ENCODE data around the gene ASB2. TPM values are rescaled to one million over a fixed set of nuclear protein-coding genes. Genes with fewer than 3 reads are reported as not detected.

The ASB2 gene
- polyA plus RNA-seq, 1 donor (not counting 4 experiments of a cell fraction or from before 2014, with no cell fraction given): 0.56 TPM

- Histone ChIP-seq H3K79me2 (ENCODE audit: control insufficient read depth, insufficient read depth, low read length) (no peaks in the 10 kb centered on the region), H3K9me1 (ENCODE audit: control insufficient read depth, extremely low read depth, insufficient read depth, low read length) (peaks cover 3% of the 10 kb centered on the region), H3K27ac (ENCODE audit: control insufficient read depth, insufficient read depth, low read length) (no peak overlapping the region), H3K36me3 (ENCODE audit: control insufficient read depth in 2 of 2, extremely low read depth in 1 of 2, insufficient read depth in 2 of 2, low read length in 2 of 2) (no peaks in the 10 kb centered on the region), H3K9me3 (ENCODE audit: control insufficient read depth, low read depth, low read length) (no peaks in the 10 kb centered on the region), H3K27me3 (ENCODE audit: control insufficient read depth, extremely low read depth, insufficient read depth, low read length) (peaks cover 4% of the 10 kb centered on the region), H2AFZ (ENCODE audit: control insufficient read depth, low read length) (no peak overlapping the region), H3K4me2 (ENCODE audit: control insufficient read depth, extremely low read depth, insufficient read depth, low read depth, low read length) (no peak overlapping the region), H3K9ac (ENCODE audit: control insufficient read depth, extremely low read depth, insufficient read depth, low read length) (no peak overlapping the region), H4K20me1 (ENCODE audit: control insufficient read depth, extremely low read depth, insufficient read depth, low read length) (no peaks in the 10 kb centered on the region), H3K4me3 (ENCODE audit: control insufficient read depth in 2 of 3, extremely low read depth in 1 of 3, insufficient read depth in 2 of 3, low read depth in 1 of 3, low read length in 3 of 3) (no peak overlapping the region), H3K4me1 (ENCODE audit: control insufficient read depth, extremely low read depth, insufficient read depth, low read length) (peaks cover 14% of the 10 kb centered on the region)
- DNase-seq (ENCODE audit: low read depth, low spot score): no peak
- dilution Hi-C loops (cut with MboI; ENCODE audit: extremely low pct_ligation_motif_present, low sequenced_read_pairs): no loop called here
- TF ChIP-seq CTCF (optimal IDR thresholded peaks at IDR 0.05 in 1 of 3, IDR thresholded peaks at IDR 0.05 in 1 of 3, conservative IDR thresholded peaks at IDR 0.05 in 1 of 3; ENCODE audit: extremely low read depth in 1 of 3, insufficient read depth in 2 of 3, low read length in 3 of 3) (no peak), EZH2 (IDR thresholded peaks at IDR 0.05; ENCODE audit: low read length) (no peak)
- no peak for FAIRE-seq
These were observed 19.8 kb upstream of the ASB2 start for GRCh38 chr14:93996130-93996695.

DNA sequence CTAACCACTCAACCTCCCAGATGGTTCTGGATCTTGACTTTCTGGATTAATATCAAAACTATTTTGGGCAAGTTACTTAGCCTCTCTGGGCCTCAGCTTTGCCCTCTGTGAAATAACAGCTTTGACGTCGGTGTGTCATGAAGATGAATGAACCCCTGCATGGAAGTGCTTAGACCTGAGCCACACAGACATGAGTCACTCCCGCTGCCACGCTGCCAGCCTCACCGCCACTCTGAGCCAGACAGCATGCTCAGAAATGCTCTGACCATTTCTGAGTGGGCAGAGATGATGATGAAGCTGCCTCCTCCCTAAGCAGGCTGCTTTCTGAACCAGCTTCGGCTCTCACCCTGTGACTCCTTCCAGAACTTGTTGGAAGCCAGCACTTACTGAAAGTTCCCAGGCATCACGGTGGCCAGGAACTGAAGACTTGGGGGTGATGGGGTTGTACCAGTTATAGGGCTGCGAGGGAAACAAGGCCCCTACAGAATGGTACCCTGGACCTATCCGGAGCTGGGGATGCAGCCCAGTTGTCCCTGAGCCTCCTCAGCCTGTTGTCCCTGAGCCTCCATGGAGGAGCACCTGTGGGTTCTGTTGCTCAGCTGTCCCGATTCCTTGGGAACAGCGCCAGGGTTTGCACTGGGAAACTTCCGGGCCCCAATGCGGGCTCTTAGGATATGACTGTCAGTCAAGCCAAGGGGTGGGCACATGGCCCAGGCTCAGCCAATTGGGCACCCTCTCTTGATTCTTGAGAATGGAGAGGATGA, 18.7 kb upstream of the ASB2 start:
- peak overlapping the region; percentile 77 for H2AFZ ChIP-seq (ENCODE audit: control insufficient read depth, low read length)
- peak overlapping the region in 2 of 3 experiments; percentile 11 to 52 for H3K4me3 ChIP-seq (ENCODE audit: control insufficient read depth in 2 of 3, extremely low read depth in 1 of 3, insufficient read depth in 2 of 3, low read depth in 1 of 3, low read length in 3 of 3)
- H3K4me1 ChIP-seq (ENCODE audit: control insufficient read depth, extremely low read depth, insufficient read depth, low read length): peaks cover 11% of the 10 kb centered on the region
- no peaks in the 10 kb centered on the region for H3K79me2 ChIP-seq (ENCODE audit: control insufficient read depth, insufficient read depth, low read length)
- peaks cover 6% of the 10 kb centered on the region for H3K27me3 ChIP-seq (ENCODE audit: control insufficient read depth, extremely low read depth, insufficient read depth, low read length)
- no peaks in the 10 kb centered on the region for H3K36me3 ChIP-seq (ENCODE audit: control insufficient read depth in 2 of 2, extremely low read depth in 1 of 2, insufficient read depth in 2 of 2, low read length in 2 of 2)
- dilution Hi-C loops (cut with MboI; ENCODE audit: extremely low pct_ligation_motif_present, low sequenced_read_pairs): no loop called here
- peak; percentile 50 for DNase-seq (ENCODE audit: low read depth, low spot score)
- TF ChIP-seq CTCF (optimal IDR thresholded peaks at IDR 0.05 in 1 of 3, IDR thresholded peaks at IDR 0.05 in 1 of 3, conservative IDR thresholded peaks at IDR 0.05 in 1 of 3; ENCODE audit: extremely low read depth in 1 of 3, insufficient read depth in 2 of 3, low read length in 3 of 3) (no peak), EZH2 (IDR thresholded peaks at IDR 0.05; ENCODE audit: low read length) (no peak)
- H3K27ac ChIP-seq (ENCODE audit: control insufficient read depth, insufficient read depth, low read length): peak overlapping the region; percentile 30
- H3K9ac ChIP-seq (ENCODE audit: control insufficient read depth, extremely low read depth, insufficient read depth, low read length): peak overlapping the region; percentile 13
- H3K9me3 ChIP-seq (ENCODE audit: control insufficient read depth, low read depth, low read length): no peaks in the 10 kb centered on the region
- H3K9me1 ChIP-seq (ENCODE audit: control insufficient read depth, extremely low read depth, insufficient read depth, low read length): peaks cover 3% of the 10 kb centered on the region
- peak overlapping the region; percentile 70 for H3K4me2 ChIP-seq (ENCODE audit: control insufficient read depth, extremely low read depth, insufficient read depth, low read depth, low read length)
- peak; percentile 98 for FAIRE-seq
- H4K20me1 ChIP-seq (ENCODE audit: control insufficient read depth, extremely low read depth, insufficient read depth, low read length): no peaks in the 10 kb centered on the region

Data from keratinocyte (primary cell).